Measurements from ENCODE around the gene IDS.
"Not testable (repeated sequence)": the region's sequence is repeated elsewhere in the genome, so short reads cannot be mapped to it uniquely, and the experiment has no call there.

Gene IDS

GRCh38 chrX:149488411-149489052 lies 16.6 kb downstream of the IDS start:
- peaks cover 68% of the 10 kb centered on the region for H3K36me3 ChIP-seq (replicated peaks)
- H3K27me3 ChIP-seq (ENCODE audit: low read depth); H3K4me3 ChIP-seq; H3K4me1 ChIP-seq; in situ Hi-C loops (cut with MboI; ENCODE audit: low sequenced_read_pairs); DNase-seq (ENCODE audit: low spot score in 2 of 2); H3K9me3 ChIP-seq: not testable (repeated sequence)

- H3K9me3 ChIP-seq; in situ Hi-C loops (cut with MboI; ENCODE audit: low sequenced_read_pairs): not testable (repeated sequence)
These were observed 17.1 kb downstream of the IDS start for GRCh38 chrX:149488008-149488407.

GRCh38 chrX:149487292-149487691 lies 17.8 kb downstream of the IDS start:
- Histone ChIP-seq H3K4me3 (no peak overlapping the region), H3K36me3 (replicated peaks) (peaks cover 67% of the 10 kb centered on the region), H3K27me3 (ENCODE audit: low read depth) (no peaks in the 10 kb centered on the region), H3K4me1 (no peaks in the 10 kb centered on the region), H3K9me3 (no peaks in the 10 kb centered on the region)
- in situ Hi-C loops (cut with MboI; ENCODE audit: low sequenced_read_pairs) = no loop called here
- no peak for DNase-seq (ENCODE audit: low spot score in 2 of 2)

More at GRCh38 chrX:149488008-149488407, 17.1 kb downstream of the IDS start:
- not testable (repeated sequence) for H3K4me3 ChIP-seq; H3K27me3 ChIP-seq (ENCODE audit: low read depth); H3K4me1 ChIP-seq; DNase-seq (ENCODE audit: low spot score in 2 of 2)
- peaks cover 68% of the 10 kb centered on the region for H3K36me3 ChIP-seq (replicated peaks)

- in situ Hi-C loops (cut with MboI; ENCODE audit: low sequenced_read_pairs) = loop anchor here (10.0 kb wide), 1 partner anchor 182 kb away; no protein-coding TSS in a partner anchor
- Histone ChIP-seq H3K4me3 (no peak overlapping the region), H3K27me3 (ENCODE audit: low read depth) (no peaks in the 10 kb centered on the region), H3K9me3 (no peaks in the 10 kb centered on the region), H3K36me3 (replicated peaks) (peaks cover 3% of the 10 kb centered on the region; the same call in 1 of the 2 replicates), H3K4me1 (no peaks in the 10 kb centered on the region)
- no peak for DNase-seq (ENCODE audit: low spot score in 2 of 2)
These were observed 28.6 kb downstream of the IDS start for GRCh38 chrX:149476513-149476912.

GRCh38 chrX:149473966-149474365 lies 31.1 kb downstream of the IDS start:
- no peak for DNase-seq (ENCODE audit: low spot score in 2 of 2)
- Histone ChIP-seq H3K4me1 (peaks cover 4% of the 10 kb centered on the region), H3K9me3 (no peaks in the 10 kb centered on the region), H3K27me3 (ENCODE audit: low read depth) (no peaks in the 10 kb centered on the region), H3K4me3 (no peak overlapping the region), H3K36me3 (replicated peaks) (no peaks in the 10 kb centered on the region)
- in situ Hi-C loops (cut with MboI; ENCODE audit: low sequenced_read_pairs) = loop anchor here (10.0 to 25.0 kb wide), 2 partner anchors 179 to 1437 kb away; no protein-coding TSS in a partner anchor

GRCh38 chrX:149473092-149473491 lies 32.0 kb downstream of the IDS start:
- in situ Hi-C loops (cut with MboI; ENCODE audit: low sequenced_read_pairs) = loop anchor here (10.0 to 25.0 kb wide), 2 partner anchors 178 to 1436 kb away; no protein-coding TSS in a partner anchor
- DNase-seq (ENCODE audit: low spot score in 2 of 2) = no peak
- Histone ChIP-seq H3K9me3 (no peaks in the 10 kb centered on the region), H3K27me3 (ENCODE audit: low read depth) (no peaks in the 10 kb centered on the region), H3K4me3 (no peak overlapping the region), H3K4me1 (peaks cover 4% of the 10 kb centered on the region), H3K36me3 (replicated peaks) (no peaks in the 10 kb centered on the region)

- DNase-seq (ENCODE audit: low spot score in 2 of 2) = no peak
These were observed 32.5 kb downstream of the IDS start for GRCh38 chrX:149472625-149473024.

GRCh38 chrX:149471397-149471796 lies 33.7 kb downstream of the IDS start:
- H3K27me3 ChIP-seq (ENCODE audit: low read depth) = no peaks in the 10 kb centered on the region
- no peaks in the 10 kb centered on the region for H3K36me3 ChIP-seq (replicated peaks)
- no peaks in the 10 kb centered on the region for H3K9me3 ChIP-seq
- peaks cover 4% of the 10 kb centered on the region for H3K4me1 ChIP-seq
- in situ Hi-C loops (cut with MboI; ENCODE audit: low sequenced_read_pairs) = loop anchor here (10.0 to 25.0 kb wide), 2 partner anchors 177 to 1434 kb away; no protein-coding TSS in a partner anchor
- no peak overlapping the region for H3K4me3 ChIP-seq
- DNase-seq (ENCODE audit: low spot score in 2 of 2) = no peak

More at GRCh38 chrX:149472625-149473024, 32.5 kb downstream of the IDS start:
- Histone ChIP-seq H3K36me3 (replicated peaks) (no peaks in the 10 kb centered on the region), H3K4me3 (no peak overlapping the region), H3K9me3 (no peaks in the 10 kb centered on the region), H3K4me1 (peaks cover 4% of the 10 kb centered on the region), H3K27me3 (ENCODE audit: low read depth) (no peaks in the 10 kb centered on the region)
- in situ Hi-C loops (cut with MboI; ENCODE audit: low sequenced_read_pairs) = loop anchor here (10.0 to 25.0 kb wide), 2 partner anchors 178 to 1435 kb away; no protein-coding TSS in a partner anchor

GRCh38 chrX:149470955-149471354 lies 34.2 kb downstream of the IDS start:
- DNase-seq (ENCODE audit: low spot score in 2 of 2) = peak; percentile 72 to 91
- no peaks in the 10 kb centered on the region for H3K36me3 ChIP-seq (replicated peaks)
- in situ Hi-C loops (cut with MboI; ENCODE audit: low sequenced_read_pairs) = loop anchor here (10.0 to 25.0 kb wide), 2 partner anchors 176 to 1434 kb away; no protein-coding TSS in a partner anchor
- no peak overlapping the region for H3K4me3 ChIP-seq
- H3K9me3 ChIP-seq = no peaks in the 10 kb centered on the region
- H3K4me1 ChIP-seq = peaks cover 4% of the 10 kb centered on the region
- no peaks in the 10 kb centered on the region for H3K27me3 ChIP-seq (ENCODE audit: low read depth)

GRCh38 chrX:149469406-149469805 lies 35.7 kb downstream of the IDS start:
- no peaks in the 10 kb centered on the region for H3K36me3 ChIP-seq (replicated peaks)
- in situ Hi-C loops (cut with MboI; ENCODE audit: low sequenced_read_pairs) = loop anchor here (25.0 kb wide), 1 partner anchor 1432 kb away; no protein-coding TSS in a partner anchor
- no peaks in the 10 kb centered on the region for H3K27me3 ChIP-seq (ENCODE audit: low read depth)
- H3K4me3 ChIP-seq = no peak overlapping the region
- no peak for DNase-seq (ENCODE audit: low spot score in 2 of 2)
- no peaks in the 10 kb centered on the region for H3K9me3 ChIP-seq
- peaks cover 4% of the 10 kb centered on the region for H3K4me1 ChIP-seq

GRCh38 chrX:149467920-149468319 lies 37.2 kb downstream of the IDS start:
- Histone ChIP-seq H3K9me3 (no peaks in the 10 kb centered on the region), H3K27me3 (ENCODE audit: low read depth) (no peaks in the 10 kb centered on the region), H3K4me1 (peaks cover 4% of the 10 kb centered on the region), H3K4me3 (no peak overlapping the region), H3K36me3 (replicated peaks) (no peaks in the 10 kb centered on the region)
- DNase-seq (ENCODE audit: low spot score in 2 of 2) = no peak
- in situ Hi-C loops (cut with MboI; ENCODE audit: low sequenced_read_pairs) = loop anchor here (25.0 kb wide), 1 partner anchor 1431 kb away; no protein-coding TSS in a partner anchor

GRCh38 chrX:149467461-149467860 lies 37.6 kb downstream of the IDS start:
- no peak for DNase-seq (ENCODE audit: low spot score in 2 of 2)
- in situ Hi-C loops (cut with MboI; ENCODE audit: low sequenced_read_pairs) = loop anchor here (25.0 kb wide), 1 partner anchor 1430 kb away; no protein-coding TSS in a partner anchor
- H3K27me3 ChIP-seq (ENCODE audit: low read depth) = no peaks in the 10 kb centered on the region
- no peak overlapping the region for H3K4me3 ChIP-seq
- no peaks in the 10 kb centered on the region for H3K36me3 ChIP-seq (replicated peaks)
- H3K9me3 ChIP-seq = no peaks in the 10 kb centered on the region
- peaks cover 4% of the 10 kb centered on the region for H3K4me1 ChIP-seq

- H3K4me1 ChIP-seq = no peaks in the 10 kb centered on the region
- no peak overlapping the region for H3K4me3 ChIP-seq
- H3K27me3 ChIP-seq (ENCODE audit: low read depth) = 0 out of 2 replicates have a peak, but pooled peaks cover 3% of the 10 kb centered on the region
- H3K36me3 ChIP-seq (replicated peaks) = no peaks in the 10 kb centered on the region
- in situ Hi-C loops (cut with MboI; ENCODE audit: low sequenced_read_pairs) = loop anchor here (25.0 kb wide), 1 partner anchor 1426 kb away; no protein-coding TSS in a partner anchor
- DNase-seq (ENCODE audit: low spot score in 2 of 2) = no peak
- H3K9me3 ChIP-seq = no peaks in the 10 kb centered on the region
These were observed 42.3 kb downstream of the IDS start for GRCh38 chrX:149462849-149463248.

GRCh38 chrX:149461746-149462145 lies 43.4 kb downstream of the IDS start:
- Histone ChIP-seq H3K27me3 (ENCODE audit: low read depth) (0 out of 2 replicates have a peak, but pooled peaks cover 3% of the 10 kb centered on the region), H3K9me3 (no peaks in the 10 kb centered on the region), H3K4me3 (no peak overlapping the region), H3K36me3 (replicated peaks) (no peaks in the 10 kb centered on the region), H3K4me1 (no peaks in the 10 kb centered on the region)
- DNase-seq (ENCODE audit: low spot score in 2 of 2) = no peak
- in situ Hi-C loops (cut with MboI; ENCODE audit: low sequenced_read_pairs) = loop anchor here (25.0 kb wide), 1 partner anchor 1424 kb away; no protein-coding TSS in a partner anchor
